ENCODE results near the gene S100A16. TPM values are rescaled to one million over a fixed set of nuclear protein-coding genes. Genes with fewer than 3 reads are reported as not detected.
A peak's percentile ranks its signal among the peaks of the same experiment; 100 is the strongest.

Gene S100A16
- total RNA-seq, 2 donors from 2014 or later: 20.1 to 42.5 TPM

GRCh38 chr1:153615406-153615805 lies 2.5 kb upstream of the S100A16 start:
- H3K36me3 ChIP-seq (replicated peaks in 1 of 2; ENCODE audit: insufficient read depth in 1 of 2, low read depth in 2 of 2): no peaks in the 10 kb centered on the region
- WGBS, 2 donors: 80 to 95% methylated on average over 1 to 2 of the region's 2 CpGs
- intact Hi-C loops (cut with DNase I): no loop called here
- no peaks in the 10 kb centered on the region for H3K27me3 ChIP-seq
- H3K4me3 ChIP-seq: no peak overlapping the region
- DNase-seq (no peak), ATAC-seq (no peak)
- TF ChIP-seq POLR2A (IDR thresholded peaks at IDR 0.05) (no peak), CTCF (IDR thresholded peaks at IDR 0.05) (no peak)
- H3K9me3 ChIP-seq: no peaks in the 10 kb centered on the region
- peaks cover 42% of the 10 kb centered on the region for H3K4me1 ChIP-seq
- H3K27ac ChIP-seq: peak overlapping the region in 3 of 4 donors; percentile 64 to 70 (median 70)

GRCh38 chr1:153614906-153615305 lies 2.0 kb upstream of the S100A16 start:
- ATAC-seq (no peak), DNase-seq (no peak)
- no peak overlapping the region for H3K4me3 ChIP-seq
- 90 to 91% methylated on average over 4 to 7 of the region's 7 CpGs for WGBS, 2 donors
- TF ChIP-seq CTCF (IDR thresholded peaks at IDR 0.05): no peak
- TF ChIP-seq POLR2A (IDR thresholded peaks at IDR 0.05): no peak
- H3K9me3 ChIP-seq: no peaks in the 10 kb centered on the region
- no peaks in the 10 kb centered on the region for H3K36me3 ChIP-seq (replicated peaks in 1 of 2; ENCODE audit: insufficient read depth in 1 of 2, low read depth in 2 of 2)
- H3K4me1 ChIP-seq: peaks cover 47% of the 10 kb centered on the region
- no peak overlapping the region for H3K27ac ChIP-seq
- H3K27me3 ChIP-seq: no peaks in the 10 kb centered on the region
- intact Hi-C loops (cut with DNase I): loop anchor here (5.0 kb wide), 1 partner anchor 38 kb away; no protein-coding TSS in a partner anchor

- DNase-seq: no peak
- ATAC-seq: no peak
- intact Hi-C loops (cut with DNase I): loop anchor here (5.0 kb wide), 1 partner anchor 37 kb away; no protein-coding TSS in a partner anchor
- H3K4me3 ChIP-seq: no peak overlapping the region
- no peak overlapping the region for H3K27ac ChIP-seq
- H3K27me3 ChIP-seq: no peaks in the 10 kb centered on the region
- H3K36me3 ChIP-seq (replicated peaks in 1 of 2; ENCODE audit: insufficient read depth in 1 of 2, low read depth in 2 of 2): no peaks in the 10 kb centered on the region
- WGBS, 2 donors: 78 to 80% methylated on average over 2 of the region's 2 CpGs
- peaks cover 51% of the 10 kb centered on the region for H3K4me1 ChIP-seq
- H3K9me3 ChIP-seq: no peaks in the 10 kb centered on the region
- TF ChIP-seq POLR2A (IDR thresholded peaks at IDR 0.05) (no peak), CTCF (IDR thresholded peaks at IDR 0.05) (no peak)
These were observed 1.4 kb upstream of the S100A16 start for GRCh38 chr1:153614189-153614900.

- peak overlapping the region; percentile 67 to 89 (median 85) for H3K27ac ChIP-seq
- no peak for TF ChIP-seq POLR2A (IDR thresholded peaks at IDR 0.05)
- no peak for TF ChIP-seq CTCF (IDR thresholded peaks at IDR 0.05)
- no peak overlapping the region for H3K4me3 ChIP-seq
- WGBS, 2 donors: 65 to 72% methylated on average over 4 to 5 of the region's 5 CpGs
- DNase-seq (no peak), ATAC-seq (no peak)
- H3K4me1 ChIP-seq: peaks cover 61% of the 10 kb centered on the region
- H3K27me3 ChIP-seq: no peaks in the 10 kb centered on the region
- no peaks in the 10 kb centered on the region for H3K9me3 ChIP-seq
- H3K36me3 ChIP-seq (replicated peaks in 1 of 2; ENCODE audit: insufficient read depth in 1 of 2, low read depth in 2 of 2): no peaks in the 10 kb centered on the region
- intact Hi-C loops (cut with DNase I): loop anchor here (5.0 kb wide), 1 partner anchor 36 kb away; no protein-coding TSS in a partner anchor
These were observed 469 bp upstream of the S100A16 start for GRCh38 chr1:153613406-153613805.

Measured in body of pancreas (tissue), 4 donors.